Measurements from ENCODE around the gene PIWIL4. TPM values are rescaled to one million over a fixed set of nuclear protein-coding genes. Genes with fewer than 3 reads are reported as not detected.

The PIWIL4 gene
- total RNA-seq = under 1 TPM; 0.16 to 0.21 TPM

- H3K27me3 Mint-ChIP-seq = no peaks in the 10 kb centered on the region
Measured at GRCh38 chr11:94567181-94567670, at the start of gene PIWIL4. Gene PIWIL4, plus strand, starts transcription at chr11:94567368. Its CDS starts 151 bp downstream, at chr11:94567519.

GRCh38 chr11:94518300-94518699, 48.9 kb upstream of the PIWIL4 start:
- Mint-ChIP-seq H3K36me3 (no peaks in the 10 kb centered on the region), H3K4me3 (no peak overlapping the region), H3K27ac (no peak overlapping the region), H3K9me3 (no peaks in the 10 kb centered on the region), H3K27me3 (peaks cover 12% of the 10 kb centered on the region), H3K4me1 (peaks cover under 1% of the 10 kb centered on the region)
- no peak for DNase-seq

More at GRCh38 chr11:94567181-94567670, at the start of gene PIWIL4:
- no peak within 1 kb of the TSS for H3K4me3 Mint-ChIP-seq
- DNase-seq = no peak
- no peak within 1 kb of the TSS for H3K27ac Mint-ChIP-seq
- H3K4me1 Mint-ChIP-seq = no peaks in the 10 kb centered on the region
- peaks cover 3% of the 10 kb centered on the region for H3K9me3 Mint-ChIP-seq
- no peaks in the 10 kb centered on the region for H3K36me3 Mint-ChIP-seq

- Mint-ChIP-seq H3K36me3 (no peaks in the 10 kb centered on the region), H3K27me3 (peaks cover 22% of the 10 kb centered on the region), H3K4me1 (no peaks in the 10 kb centered on the region), H3K27ac (no peak overlapping the region), H3K9me3 (no peaks in the 10 kb centered on the region), H3K4me3 (no peak overlapping the region)
- DNase-seq = no peak
Measured at GRCh38 chr11:94519478-94520084, 47.6 kb upstream of the PIWIL4 start.

GRCh38 chr11:94521684-94522083, 45.5 kb upstream of the PIWIL4 start:
- DNase-seq = no peak
- Mint-ChIP-seq H3K36me3 (no peaks in the 10 kb centered on the region), H3K27ac (no peak overlapping the region), H3K9me3 (no peaks in the 10 kb centered on the region), H3K27me3 (peaks cover 20% of the 10 kb centered on the region), H3K4me1 (no peaks in the 10 kb centered on the region), H3K4me3 (no peak overlapping the region)

DNA sequence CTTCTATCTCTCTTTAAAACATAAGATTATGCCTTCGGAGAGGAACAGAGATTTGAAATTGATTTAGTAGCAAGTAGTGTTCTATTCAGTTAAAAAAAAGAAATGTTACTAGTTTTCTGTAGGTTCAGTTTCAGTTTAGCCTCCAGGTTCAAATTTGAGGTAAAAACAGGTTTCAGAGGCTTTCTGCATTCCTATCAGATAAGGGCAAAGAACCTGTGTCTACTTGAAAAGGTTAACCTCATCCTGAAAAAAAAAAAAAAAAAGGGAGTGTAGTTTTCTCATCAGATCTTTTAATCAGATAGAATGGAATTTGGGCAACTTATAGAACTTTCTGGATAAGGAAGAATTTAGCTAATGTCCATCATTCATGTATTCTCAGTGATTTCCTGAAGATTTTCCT, 42.8 kb upstream of the PIWIL4 start:
- Mint-ChIP-seq H3K36me3 (no peaks in the 10 kb centered on the region), H3K9me3 (no peaks in the 10 kb centered on the region), H3K4me1 (no peaks in the 10 kb centered on the region), H3K27me3 (peaks cover 28% of the 10 kb centered on the region), H3K4me3 (no peak overlapping the region), H3K27ac (no peak overlapping the region)
- DNase-seq = no peak

- Mint-ChIP-seq H3K36me3 (no peaks in the 10 kb centered on the region), H3K27me3 (peaks cover 31% of the 10 kb centered on the region), H3K4me3 (no peak overlapping the region), H3K9me3 (no peaks in the 10 kb centered on the region), H3K27ac (no peak overlapping the region), H3K4me1 (no peaks in the 10 kb centered on the region)
- no peak for DNase-seq
Measured at GRCh38 chr11:94525546-94526324, 41.4 kb upstream of the PIWIL4 start.

GRCh38 chr11:94526645-94527438, 40.3 kb upstream of the PIWIL4 start:
- H3K27ac Mint-ChIP-seq = no peak overlapping the region
- no peak overlapping the region for H3K4me3 Mint-ChIP-seq
- no peaks in the 10 kb centered on the region for H3K9me3 Mint-ChIP-seq
- DNase-seq = no peak
- peaks cover 40% of the 10 kb centered on the region for H3K27me3 Mint-ChIP-seq
- H3K36me3 Mint-ChIP-seq = no peaks in the 10 kb centered on the region
- H3K4me1 Mint-ChIP-seq = no peaks in the 10 kb centered on the region

- no peaks in the 10 kb centered on the region for H3K9me3 Mint-ChIP-seq
Measured at GRCh38 chr11:94528551-94528950, 38.6 kb upstream of the PIWIL4 start.

GRCh38 chr11:94532211-94532610, 35.0 kb upstream of the PIWIL4 start:
- Mint-ChIP-seq H3K36me3 (no peaks in the 10 kb centered on the region), H3K4me3 (no peak overlapping the region), H3K27me3 (peaks cover 49% of the 10 kb centered on the region), H3K27ac (no peak overlapping the region), H3K9me3 (no peaks in the 10 kb centered on the region), H3K4me1 (peaks cover 6% of the 10 kb centered on the region)
- DNase-seq = no peak

More at GRCh38 chr11:94528551-94528950, 38.6 kb upstream of the PIWIL4 start:
- H3K27me3 Mint-ChIP-seq = peaks cover 47% of the 10 kb centered on the region
- no peaks in the 10 kb centered on the region for H3K36me3 Mint-ChIP-seq
- no peak for DNase-seq
- no peak overlapping the region for H3K27ac Mint-ChIP-seq
- no peak overlapping the region for H3K4me3 Mint-ChIP-seq
- H3K4me1 Mint-ChIP-seq = no peaks in the 10 kb centered on the region

- no peak for DNase-seq
- no peak overlapping the region for H3K4me3 Mint-ChIP-seq
- no peaks in the 10 kb centered on the region for H3K9me3 Mint-ChIP-seq
- no peaks in the 10 kb centered on the region for H3K36me3 Mint-ChIP-seq
- H3K27ac Mint-ChIP-seq = no peak overlapping the region
- peaks cover 45% of the 10 kb centered on the region for H3K27me3 Mint-ChIP-seq
- H3K4me1 Mint-ChIP-seq = peaks cover 6% of the 10 kb centered on the region
Measured at GRCh38 chr11:94533206-94533605, 34.0 kb upstream of the PIWIL4 start.

GRCh38 chr11:94533696-94534630, 33.2 kb upstream of the PIWIL4 start:
- peaks cover 6% of the 10 kb centered on the region for H3K4me1 Mint-ChIP-seq
- no peak overlapping the region for H3K4me3 Mint-ChIP-seq
- H3K36me3 Mint-ChIP-seq = no peaks in the 10 kb centered on the region

DNA sequence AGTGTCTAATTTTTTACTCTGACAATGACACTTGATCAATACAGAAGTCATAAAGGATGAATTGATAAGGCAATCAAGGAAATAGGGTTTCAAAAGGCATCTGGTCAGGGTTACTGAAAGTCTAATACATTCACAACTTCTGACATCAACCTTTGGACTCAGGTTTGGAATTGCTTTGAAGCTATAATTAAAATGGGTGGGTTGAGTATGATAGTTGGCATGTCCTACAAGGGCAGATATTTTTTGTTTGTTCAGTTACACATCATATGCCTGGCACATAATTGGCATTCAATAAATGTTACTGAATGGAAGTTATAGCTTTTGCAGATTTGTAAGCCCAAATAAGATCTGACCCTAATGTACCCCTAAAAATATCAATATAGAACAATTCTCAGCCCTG, 30.8 kb upstream of the PIWIL4 start:
- DNase-seq = no peak
- H3K4me3 Mint-ChIP-seq = no peak overlapping the region
- no peaks in the 10 kb centered on the region for H3K36me3 Mint-ChIP-seq
- H3K27me3 Mint-ChIP-seq = peaks cover 34% of the 10 kb centered on the region
- no peak overlapping the region for H3K27ac Mint-ChIP-seq
- no peaks in the 10 kb centered on the region for H3K9me3 Mint-ChIP-seq
- H3K4me1 Mint-ChIP-seq = peaks cover 7% of the 10 kb centered on the region

More at GRCh38 chr11:94533696-94534630, 33.2 kb upstream of the PIWIL4 start:
- Mint-ChIP-seq H3K9me3 (no peaks in the 10 kb centered on the region), H3K27ac (no peak overlapping the region), H3K27me3 (peaks cover 41% of the 10 kb centered on the region)
- DNase-seq = no peak

- Mint-ChIP-seq H3K36me3 (no peaks in the 10 kb centered on the region), H3K27me3 (peaks cover 29% of the 10 kb centered on the region), H3K4me1 (peaks cover 7% of the 10 kb centered on the region), H3K9me3 (no peaks in the 10 kb centered on the region), H3K27ac (no peak overlapping the region), H3K4me3 (no peak overlapping the region)
- DNase-seq = no peak
Measured at GRCh38 chr11:94537031-94537600, 30.1 kb upstream of the PIWIL4 start.

- peaks cover 11% of the 10 kb centered on the region for H3K4me1 Mint-ChIP-seq
- DNase-seq = no peak
- H3K9me3 Mint-ChIP-seq = no peaks in the 10 kb centered on the region
- peaks cover 14% of the 10 kb centered on the region for H3K27me3 Mint-ChIP-seq
- peaks cover 4% of the 10 kb centered on the region for H3K36me3 Mint-ChIP-seq
- H3K27ac Mint-ChIP-seq = no peak overlapping the region
- no peak overlapping the region for H3K4me3 Mint-ChIP-seq
Measured at GRCh38 chr11:94539420-94539819, 27.7 kb upstream of the PIWIL4 start.
